ENCODE results near the gene LSM7. TPM values are rescaled to one million over a fixed set of nuclear protein-coding genes. Genes with fewer than 3 reads are reported as not detected.
A peak's percentile ranks its signal among the peaks of the same experiment; 100 is the strongest.

The LSM7 gene
- total RNA-seq, 2 donors from 2014 or later, result 71.5 to 72.2 TPM

- no peaks in the 10 kb centered on the region for H3K4me1 Mint-ChIP-seq
- no peak overlapping the region for H3K27ac Mint-ChIP-seq
- H3K27me3 Mint-ChIP-seq, result no peaks in the 10 kb centered on the region
- ATAC-seq (no peak), DNase-seq (no peak)
- H3K4me3 Mint-ChIP-seq, result no peak overlapping the region
- H3K36me3 Mint-ChIP-seq (ENCODE audit: low read depth), result no peaks in the 10 kb centered on the region
- no peaks in the 10 kb centered on the region for H3K9me3 ChIP-seq (ENCODE audit: control insufficient read depth, low read length, poor library complexity, severe bottlenecking)
Measured at GRCh38 chr19:2319551-2319950, 8.8 kb downstream of the LSM7 start.

GRCh38 chr19:2318923-2319322 lies 9.5 kb downstream of the LSM7 start:
- Mint-ChIP-seq H3K36me3 (ENCODE audit: low read depth) (no peaks in the 10 kb centered on the region), H3K4me3 (no peak overlapping the region), H3K27ac (no peak overlapping the region), H3K27me3 (no peaks in the 10 kb centered on the region), H3K4me1 (no peaks in the 10 kb centered on the region)
- ATAC-seq, result no peak
- no peak for DNase-seq
- no peaks in the 10 kb centered on the region for H3K9me3 ChIP-seq (ENCODE audit: control insufficient read depth, low read length, poor library complexity, severe bottlenecking)

GRCh38 chr19:2317756-2318155 lies 10.6 kb downstream of the LSM7 start:
- H3K4me1 Mint-ChIP-seq, result no peaks in the 10 kb centered on the region
- H3K27ac Mint-ChIP-seq, result no peak overlapping the region

GRCh38 chr19:2317300-2317699 lies 11.1 kb downstream of the LSM7 start:
- H3K27me3 Mint-ChIP-seq, result peaks cover 7% of the 10 kb centered on the region
- ATAC-seq (no peak), DNase-seq (no peak)

More at GRCh38 chr19:2317756-2318155, 10.6 kb downstream of the LSM7 start:
- H3K4me3 Mint-ChIP-seq, result no peak overlapping the region
- ATAC-seq (no peak), DNase-seq (no peak)
- H3K27me3 Mint-ChIP-seq, result peaks cover 7% of the 10 kb centered on the region
- H3K9me3 ChIP-seq (ENCODE audit: control insufficient read depth, low read length, poor library complexity, severe bottlenecking), result no peaks in the 10 kb centered on the region
- no peaks in the 10 kb centered on the region for H3K36me3 Mint-ChIP-seq (ENCODE audit: low read depth)

GRCh38 chr19:2315818-2316353 lies 12.5 kb downstream of the LSM7 start:
- no peaks in the 10 kb centered on the region for H3K9me3 ChIP-seq (ENCODE audit: control insufficient read depth, low read length, poor library complexity, severe bottlenecking)
- no peaks in the 10 kb centered on the region for H3K4me1 Mint-ChIP-seq
- H3K4me3 Mint-ChIP-seq, result no peak overlapping the region
- ATAC-seq, result peak; percentile 56
- no peak for DNase-seq
- H3K27me3 Mint-ChIP-seq, result peaks cover 8% of the 10 kb centered on the region
- no peak overlapping the region for H3K27ac Mint-ChIP-seq
- H3K36me3 Mint-ChIP-seq (ENCODE audit: low read depth), result no peaks in the 10 kb centered on the region

More at GRCh38 chr19:2317300-2317699, 11.1 kb downstream of the LSM7 start:
- H3K27ac Mint-ChIP-seq, result no peak overlapping the region
- no peaks in the 10 kb centered on the region for H3K4me1 Mint-ChIP-seq
- H3K9me3 ChIP-seq (ENCODE audit: control insufficient read depth, low read length, poor library complexity, severe bottlenecking), result no peaks in the 10 kb centered on the region
- no peak overlapping the region for H3K4me3 Mint-ChIP-seq
- no peaks in the 10 kb centered on the region for H3K36me3 Mint-ChIP-seq (ENCODE audit: low read depth)

GRCh38 chr19:2315121-2315817 lies 13.1 kb downstream of the LSM7 start:
- no peak overlapping the region for H3K4me3 Mint-ChIP-seq
- H3K27me3 Mint-ChIP-seq, result peaks cover 14% of the 10 kb centered on the region
- H3K4me1 Mint-ChIP-seq, result no peaks in the 10 kb centered on the region
- H3K27ac Mint-ChIP-seq, result no peak overlapping the region
- DNase-seq (no peak), ATAC-seq (no peak)
- H3K36me3 Mint-ChIP-seq (ENCODE audit: low read depth), result no peaks in the 10 kb centered on the region
- H3K9me3 ChIP-seq (ENCODE audit: control insufficient read depth, low read length, poor library complexity, severe bottlenecking), result no peaks in the 10 kb centered on the region

GRCh38 chr19:2312820-2313501 lies 15.4 kb downstream of the LSM7 start:
- Mint-ChIP-seq H3K4me1 (peaks cover 3% of the 10 kb centered on the region), H3K27ac (no peak overlapping the region), H3K4me3 (no peak overlapping the region), H3K36me3 (ENCODE audit: low read depth) (no peaks in the 10 kb centered on the region), H3K27me3 (peaks cover 35% of the 10 kb centered on the region)
- DNase-seq (no peak), ATAC-seq (no peak)
- H3K9me3 ChIP-seq (ENCODE audit: control insufficient read depth, low read length, poor library complexity, severe bottlenecking), result no peaks in the 10 kb centered on the region

GRCh38 chr19:2311093-2311492 lies 17.3 kb downstream of the LSM7 start:
- H3K27me3 Mint-ChIP-seq, result peaks cover 45% of the 10 kb centered on the region
- no peaks in the 10 kb centered on the region for H3K9me3 ChIP-seq (ENCODE audit: control insufficient read depth, low read length, poor library complexity, severe bottlenecking)
- peaks cover 5% of the 10 kb centered on the region for H3K4me1 Mint-ChIP-seq
- peak overlapping the region; percentile 59 for H3K27ac Mint-ChIP-seq
- peaks cover 2% of the 10 kb centered on the region for H3K36me3 Mint-ChIP-seq (ENCODE audit: low read depth)
- no peak overlapping the region for H3K4me3 Mint-ChIP-seq
- ATAC-seq (no peak), DNase-seq (no peak)

- Mint-ChIP-seq H3K36me3 (ENCODE audit: low read depth) (peaks cover 2% of the 10 kb centered on the region), H3K27ac (no peak overlapping the region), H3K27me3 (peaks cover 53% of the 10 kb centered on the region), H3K4me1 (peaks cover 5% of the 10 kb centered on the region), H3K4me3 (peak overlapping the region; percentile 47)
- H3K9me3 ChIP-seq (ENCODE audit: control insufficient read depth, low read length, poor library complexity, severe bottlenecking), result no peaks in the 10 kb centered on the region
- DNase-seq, result no peak
- no peak for ATAC-seq
Measured at GRCh38 chr19:2309734-2310362, 18.5 kb downstream of the LSM7 start.

GRCh38 chr19:2308114-2308556 lies 20.3 kb downstream of the LSM7 start, which contains the start of gene LINGO3:
Gene LINGO3, minus strand, starts transcription at chr19:2308154. Its CDS starts 16,378 bp downstream, at chr19:2291776.
- Mint-ChIP-seq H3K4me1 (peaks cover 7% of the 10 kb centered on the region), H3K36me3 (ENCODE audit: low read depth) (peaks cover 2% of the 10 kb centered on the region), H3K4me3 (peak within 1 kb of the TSS; percentile 87), H3K27me3 (peaks cover 63% of the 10 kb centered on the region), H3K27ac (no peak within 1 kb of the TSS)
- peak; percentile 34 for ATAC-seq
- DNase-seq, result no peak
- H3K9me3 ChIP-seq (ENCODE audit: control insufficient read depth, low read length, poor library complexity, severe bottlenecking), result no peaks in the 10 kb centered on the region

- Mint-ChIP-seq H3K4me1 (peaks cover 12% of the 10 kb centered on the region), H3K4me3 (peak overlapping the region; percentile 25), H3K27ac (no peak overlapping the region), H3K36me3 (ENCODE audit: low read depth) (peaks cover 4% of the 10 kb centered on the region), H3K27me3 (peaks cover 66% of the 10 kb centered on the region)
- DNase-seq (no peak), ATAC-seq (no peak)
- H3K9me3 ChIP-seq (ENCODE audit: control insufficient read depth, low read length, poor library complexity, severe bottlenecking), result no peaks in the 10 kb centered on the region
Measured at GRCh38 chr19:2307518-2308012, 20.8 kb downstream of the LSM7 start.

GRCh38 chr19:2306971-2307370 lies 21.4 kb downstream of the LSM7 start:
- H3K4me1 Mint-ChIP-seq, result peaks cover 12% of the 10 kb centered on the region
- H3K9me3 ChIP-seq (ENCODE audit: control insufficient read depth, low read length, poor library complexity, severe bottlenecking), result no peaks in the 10 kb centered on the region
- peak overlapping the region; percentile 59 for H3K27ac Mint-ChIP-seq
- H3K4me3 Mint-ChIP-seq, result peak overlapping the region; percentile 53
- H3K27me3 Mint-ChIP-seq, result peaks cover 66% of the 10 kb centered on the region
- ATAC-seq (no peak), DNase-seq (no peak)
- H3K36me3 Mint-ChIP-seq (ENCODE audit: low read depth), result peaks cover 4% of the 10 kb centered on the region

GRCh38 chr19:2306281-2306806 lies 22.0 kb downstream of the LSM7 start:
- peaks cover 66% of the 10 kb centered on the region for H3K27me3 Mint-ChIP-seq
- no peak for DNase-seq
- peak overlapping the region; percentile 53 for H3K4me3 Mint-ChIP-seq

More at GRCh38 chr19:2306281-2306806, 22.0 kb downstream of the LSM7 start:
- no peak for ATAC-seq
- Mint-ChIP-seq H3K27ac (peak overlapping the region; percentile 59), H3K4me1 (peaks cover 13% of the 10 kb centered on the region), H3K36me3 (ENCODE audit: low read depth) (peaks cover 4% of the 10 kb centered on the region)
- H3K9me3 ChIP-seq (ENCODE audit: control insufficient read depth, low read length, poor library complexity, severe bottlenecking), result no peaks in the 10 kb centered on the region

Data from T-helper 17 cell (primary cell).